IPS-NIHi7 (cell line): Measurements from ENCODE around the gene MRPL28.
"Not testable (repeated sequence)": the region's sequence is repeated elsewhere in the genome, so short reads cannot be mapped to it uniquely, and the experiment has no call there.

Source experiments
- DNase-seq: peaks from one replicate; pipeline ENCODE4 v3.0.0; 2012; ENCODE audit warnings: mixed read lengths; ENCODE audit errors: extremely low spot score

MRPL28 gene

GRCh38 chr16:360698-361336 lies 9.5 kb downstream of the MRPL28 start:
- DNase-seq = no peak

GRCh38 chr16:359871-360697 lies 10.3 kb downstream of the MRPL28 start:
- no peak for DNase-seq

- no peak for DNase-seq
These were observed 11.1 kb downstream of the MRPL28 start for GRCh38 chr16:359067-359763.

DNA sequence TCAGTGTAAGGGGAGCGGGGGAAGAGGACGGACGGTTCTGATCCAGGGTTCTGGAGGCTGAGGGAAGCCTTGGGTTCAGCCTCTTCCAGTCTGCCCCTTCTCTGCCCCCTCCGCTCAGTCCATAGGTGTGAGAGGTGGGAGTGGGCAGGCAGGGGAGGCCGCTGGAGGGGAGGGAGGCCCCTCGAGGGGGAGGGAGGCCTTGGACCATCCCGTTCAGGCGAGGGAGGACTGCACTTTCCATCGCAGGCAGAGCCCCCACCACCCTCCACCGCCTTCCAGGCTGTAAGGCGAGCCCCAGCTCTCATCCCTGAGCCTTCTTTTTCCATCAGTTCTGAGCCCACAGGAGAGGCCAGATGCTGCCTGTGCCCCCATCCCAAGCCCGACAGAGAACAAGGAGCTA lies 13.6 kb downstream of the MRPL28 start:
- no peak for DNase-seq

- DNase-seq = no peak
These were observed 15.3 kb downstream of the MRPL28 start for GRCh38 chr16:354971-355461.

DNA sequence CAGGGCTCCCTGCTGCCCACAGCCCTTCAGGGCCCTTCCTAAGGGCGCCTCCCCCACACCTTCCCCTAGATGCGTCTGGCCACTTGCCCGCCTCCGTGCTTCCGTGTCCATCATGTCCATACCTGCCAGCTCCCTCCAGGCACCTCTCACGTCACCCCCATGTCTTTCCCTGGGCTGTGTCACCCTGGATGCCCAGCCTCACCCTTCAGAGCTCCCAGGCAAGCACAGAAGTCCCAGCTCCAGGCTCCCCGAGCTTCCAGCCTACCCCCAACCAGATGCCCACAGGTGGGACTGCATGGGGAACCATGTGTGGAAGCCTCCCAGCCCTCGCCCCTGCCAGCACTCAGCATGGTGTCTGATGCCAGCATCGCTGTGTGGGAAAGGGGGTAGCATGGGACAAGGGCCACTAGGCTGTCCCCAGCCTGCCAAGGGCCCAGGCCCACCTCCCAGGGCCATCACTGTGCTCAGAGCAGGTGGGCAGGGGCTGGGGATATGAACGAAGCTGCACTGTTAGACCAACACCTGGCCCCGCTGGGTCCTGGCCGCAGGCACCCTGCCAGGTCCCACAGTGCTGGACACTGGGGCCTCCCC lies 16.0 kb downstream of the MRPL28 start:
- no peak for DNase-seq

- no peak for DNase-seq
These were observed 16.7 kb downstream of the MRPL28 start for GRCh38 chr16:353404-354290.

DNA sequence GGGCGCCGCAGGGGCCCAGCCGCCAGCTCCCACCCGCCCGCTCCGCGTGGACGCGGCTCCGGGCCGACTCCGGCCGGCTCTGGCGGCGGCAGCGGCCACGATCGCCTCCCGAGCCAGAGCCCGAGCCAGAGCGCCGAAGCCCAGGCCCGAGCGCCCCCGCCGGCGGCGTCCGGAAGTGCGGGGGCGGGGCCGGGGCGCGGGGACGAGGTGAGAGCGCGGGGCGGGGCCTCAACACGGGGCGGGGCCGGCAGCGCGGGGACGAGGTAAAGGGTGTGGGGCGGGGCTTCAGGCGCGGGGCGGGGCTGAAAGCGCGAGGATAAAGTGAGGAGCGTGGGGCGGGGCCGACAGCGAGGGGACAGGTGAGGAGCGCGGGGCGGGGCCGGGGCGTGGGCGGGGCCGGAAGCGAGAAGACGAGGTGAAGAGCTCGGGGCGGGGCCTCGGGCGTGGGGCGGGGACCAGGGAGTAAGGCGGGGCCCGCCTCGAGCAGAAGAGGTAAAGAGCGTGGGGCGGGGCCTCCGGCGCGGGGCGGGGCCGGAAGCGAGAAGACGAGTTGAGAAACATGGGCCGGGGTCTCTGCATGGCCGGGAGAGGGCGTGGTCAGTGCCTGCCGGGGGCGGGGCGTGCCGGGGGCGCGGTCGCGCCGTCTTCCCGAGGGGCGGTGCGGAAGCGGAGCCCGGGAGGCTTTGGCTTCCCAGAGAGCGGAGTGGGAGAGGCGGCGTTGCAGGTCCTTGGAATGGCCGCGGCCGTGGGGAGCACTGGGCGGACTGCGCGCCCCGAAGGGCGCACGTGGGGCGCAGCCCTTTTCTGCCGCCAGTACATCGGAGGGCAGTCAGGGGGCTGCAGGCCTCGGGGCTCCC lies 17.6 kb downstream of the MRPL28 start, which contains the start of gene AXIN1:
Gene AXIN1, minus strand, starts transcription at position 177 of the 857 bp plus-strand sequence. CDS start 5,698 bp downstream, outside the sequence.
- DNase-seq = peak; percentile 96

DNA sequence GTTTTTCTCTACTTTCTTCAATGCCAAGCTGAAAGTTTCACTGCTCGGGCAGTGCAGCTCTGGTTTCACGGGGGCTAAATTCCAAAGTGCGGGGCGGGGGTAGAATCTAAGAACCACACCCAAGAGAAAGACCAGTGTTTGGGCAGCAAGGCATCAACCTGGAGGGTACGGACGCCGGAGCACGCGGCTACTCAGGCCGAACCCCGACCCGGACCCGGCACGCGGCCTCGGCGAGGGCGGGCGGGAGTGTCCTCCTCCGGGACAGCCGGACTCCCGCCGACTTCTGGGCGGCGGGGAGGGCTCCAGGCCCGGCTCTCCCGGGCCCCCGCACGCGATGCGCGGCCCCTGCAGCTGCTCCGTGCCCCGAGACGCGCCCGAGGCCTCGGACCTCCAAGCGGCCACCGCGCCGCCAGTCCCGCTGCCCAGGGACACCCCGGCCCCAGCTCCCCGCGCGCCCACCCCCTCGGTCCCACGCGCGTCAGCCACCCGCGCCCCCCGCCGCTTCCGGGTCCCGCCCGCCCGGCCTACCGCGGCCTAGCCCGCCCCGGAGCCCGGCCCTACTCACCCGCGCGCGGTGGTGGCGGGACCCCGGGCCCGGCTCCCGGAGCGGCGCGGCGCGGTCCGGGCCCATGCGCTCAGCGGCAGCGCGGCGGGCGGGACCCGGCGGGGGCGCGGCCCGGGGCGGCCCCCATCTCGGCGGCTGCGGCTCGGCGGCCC lies 18.4 kb downstream of the MRPL28 start:
- no peak for DNase-seq

DNA sequence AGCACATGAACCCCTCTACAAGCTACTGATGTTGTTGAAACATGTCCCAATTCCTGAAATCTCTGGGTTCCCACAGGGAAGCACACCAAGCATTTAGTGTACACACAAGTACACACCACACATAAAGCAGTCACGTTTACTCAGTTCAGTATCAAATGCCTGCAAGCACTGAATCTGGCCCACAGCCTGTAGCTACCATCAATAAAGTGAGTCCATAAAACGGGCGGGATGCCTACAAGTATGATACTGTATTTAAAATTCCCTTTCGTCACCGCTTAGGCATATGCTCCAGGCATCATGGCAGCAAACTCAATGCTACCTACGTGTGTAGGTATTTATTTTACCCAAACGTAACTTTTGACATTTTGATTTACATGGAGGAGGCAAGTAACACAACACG lies 20.1 kb downstream of the MRPL28 start:
- DNase-seq = no peak

DNA sequence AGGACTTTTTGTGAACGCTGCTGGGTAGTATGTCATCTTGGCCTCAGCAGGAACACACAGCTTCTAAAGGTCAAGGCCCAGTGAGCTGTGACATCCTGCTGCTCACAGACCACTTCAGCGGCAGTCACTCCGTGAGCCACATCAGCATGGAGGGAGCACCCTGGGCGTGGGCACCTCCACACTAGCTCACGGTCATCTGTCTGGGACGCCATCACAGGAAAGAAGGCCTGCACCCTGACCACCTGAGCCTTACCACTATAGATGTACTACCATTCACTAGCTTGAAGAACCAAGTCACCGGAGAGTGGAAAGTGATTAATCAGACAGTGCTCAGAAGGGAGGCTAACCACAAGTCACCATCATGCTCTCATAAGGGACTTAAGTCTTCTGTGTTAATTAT lies 21.1 kb downstream of the MRPL28 start:
- DNase-seq = no peak

DNA sequence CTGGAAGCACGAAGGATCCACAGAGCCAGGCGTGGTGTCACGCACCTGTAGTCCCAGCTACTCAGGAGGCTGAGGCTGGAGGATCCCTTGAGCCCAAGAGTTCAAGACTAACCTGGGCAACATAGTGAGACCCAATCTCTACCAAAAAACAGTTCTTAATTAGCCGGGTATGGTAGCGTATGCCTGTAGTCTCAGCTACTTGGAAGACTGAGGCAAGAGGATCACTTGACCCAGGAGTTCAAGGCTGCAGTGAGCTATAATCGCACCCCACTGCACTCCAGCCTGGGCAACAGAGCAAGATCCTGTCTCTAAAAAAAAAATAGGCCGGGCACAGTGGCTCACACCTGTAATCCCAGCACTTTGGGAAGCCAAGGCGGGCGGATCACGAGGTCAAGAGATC lies 21.8 kb downstream of the MRPL28 start:
- not testable (repeated sequence) for DNase-seq

- no peak for DNase-seq
These were observed 23.1 kb downstream of the MRPL28 start for GRCh38 chr16:347203-347602.

DNA sequence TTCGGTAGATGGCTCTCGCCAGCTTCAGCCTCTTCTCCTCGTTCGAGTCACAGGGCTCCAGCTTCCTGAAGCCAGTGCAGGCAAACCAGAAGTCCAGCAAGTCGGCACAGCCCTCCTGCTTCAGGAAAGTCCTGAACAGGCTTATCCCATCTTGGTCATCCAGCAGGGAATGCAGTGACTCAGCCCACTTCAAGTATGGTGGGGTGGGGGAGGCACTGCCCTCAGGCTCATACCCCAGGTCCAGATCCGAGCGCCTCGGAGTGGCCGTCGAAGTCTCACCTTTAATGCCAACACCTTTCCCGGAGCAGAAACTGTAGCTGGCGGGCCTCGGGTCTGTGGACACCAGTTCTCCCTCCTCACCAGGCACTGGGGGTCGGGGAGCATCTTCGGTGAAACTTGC lies 23.8 kb downstream of the MRPL28 start:
- DNase-seq = no peak

GRCh38 chr16:345772-346171 lies 24.6 kb downstream of the MRPL28 start:
- no peak for DNase-seq

GRCh38 chr16:342455-343213 lies 27.7 kb downstream of the MRPL28 start:
- DNase-seq = no peak

DNA sequence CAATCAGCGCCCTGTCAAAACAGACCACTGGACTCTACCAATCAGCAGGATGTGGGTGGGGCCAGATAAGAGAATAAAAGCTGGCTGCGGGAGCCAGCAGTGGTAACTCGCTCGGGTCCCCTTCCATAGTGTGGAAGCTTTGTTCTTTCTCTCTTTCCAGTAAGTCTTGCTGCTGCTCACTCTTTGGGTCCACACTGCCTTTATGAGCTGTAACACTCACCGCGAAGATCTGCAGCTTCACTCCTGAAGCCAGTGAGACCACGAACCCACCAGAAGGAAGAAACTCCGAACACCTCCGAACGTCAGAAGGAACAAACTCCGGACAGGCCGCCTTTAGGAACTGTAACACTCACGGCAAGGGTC lies 28.4 kb downstream of the MRPL28 start:
- DNase-seq = not testable (repeated sequence)

GRCh38 chr16:341095-341973 lies 29.0 kb downstream of the MRPL28 start:
- DNase-seq = not testable (repeated sequence)
